SKM-1 (cell line): ENCODE data around the gene TERT.
"Not testable (repeated sequence)": the region's sequence is repeated elsewhere in the genome, so short reads cannot be mapped to it uniquely, and the experiment has no call there.

ENCODE experiments used
- DNase-seq: peaks from one replicate; lab custom pipeline; 2025; ENCODE audit not compliant: unreplicated experiment; lab: John Stamatoyannopoulos, UW

The TERT gene

DNA sequence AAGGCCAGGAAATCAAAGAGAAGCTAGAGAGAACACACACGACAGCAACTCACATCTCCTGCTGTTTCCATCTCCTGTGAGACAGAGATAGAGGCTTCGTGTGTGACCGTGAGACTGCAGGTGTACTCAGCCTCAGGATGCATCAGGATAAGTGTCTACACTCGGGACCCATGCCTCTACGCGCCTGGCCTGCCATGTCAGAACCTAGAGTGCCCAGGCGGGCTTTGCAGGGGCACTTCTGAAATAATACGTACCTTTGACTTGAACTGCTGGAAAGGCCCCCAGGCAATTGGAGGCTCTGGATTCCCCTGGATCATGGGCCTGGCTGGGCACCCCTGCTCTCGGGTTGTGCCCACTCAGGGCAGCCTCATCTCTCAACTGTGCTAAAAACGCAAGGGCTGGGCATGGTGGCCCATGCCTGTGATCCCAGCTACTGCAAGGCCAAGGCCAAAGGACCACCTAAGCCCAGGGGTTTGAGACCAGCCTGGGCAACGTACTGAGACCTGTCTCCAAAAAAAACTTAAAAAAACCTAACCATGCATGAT, 37.1 kb upstream of the TERT start:
- DNase-seq, result no peak

DNA sequence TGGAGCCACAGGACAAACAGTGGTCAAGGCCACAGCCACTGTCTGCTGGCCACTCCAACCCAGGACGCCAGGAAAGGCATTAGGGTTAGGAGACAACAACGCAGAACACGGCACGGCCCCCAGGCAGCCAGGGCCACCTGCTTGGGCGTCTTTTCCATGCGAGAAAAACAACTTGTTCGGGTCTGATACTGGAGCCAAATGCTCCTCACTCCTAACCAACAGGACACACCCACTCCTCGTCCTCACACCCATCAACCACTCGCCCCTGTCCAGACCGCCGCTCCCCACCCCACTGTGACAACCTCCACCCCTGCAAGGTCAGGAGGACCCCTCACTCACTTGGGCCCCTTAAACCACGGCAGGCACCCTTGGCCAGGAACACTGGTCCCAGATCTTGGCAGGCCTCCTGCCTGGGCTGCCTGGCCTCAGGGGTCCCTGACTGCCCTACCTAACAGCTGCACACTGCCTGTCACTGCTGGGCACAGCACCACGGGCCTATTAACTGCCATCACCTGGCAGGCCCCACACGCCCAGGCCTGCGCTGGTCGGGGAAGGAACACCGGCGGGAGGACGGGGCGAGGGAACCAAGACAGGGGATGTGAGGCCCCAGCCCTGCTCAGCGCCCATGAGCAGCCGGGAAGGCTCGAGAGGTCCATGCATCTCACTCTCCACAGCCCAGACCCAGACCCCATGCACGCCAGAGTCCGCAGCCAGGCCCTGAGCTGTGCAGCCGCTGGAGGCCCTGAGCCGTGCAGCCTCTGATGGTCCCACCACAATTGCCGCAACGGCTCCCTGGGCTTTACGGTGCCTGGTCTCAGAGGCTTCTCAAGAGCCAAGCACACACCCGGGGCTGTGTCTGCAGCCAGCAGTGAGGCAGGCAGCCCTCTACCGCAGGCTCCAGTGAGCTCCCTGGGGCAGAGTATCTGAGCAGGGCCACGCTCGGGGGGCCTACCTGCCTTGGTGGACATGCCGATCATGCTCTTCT, 36.3 kb upstream of the TERT start:
- DNase-seq, result no peak

DNA sequence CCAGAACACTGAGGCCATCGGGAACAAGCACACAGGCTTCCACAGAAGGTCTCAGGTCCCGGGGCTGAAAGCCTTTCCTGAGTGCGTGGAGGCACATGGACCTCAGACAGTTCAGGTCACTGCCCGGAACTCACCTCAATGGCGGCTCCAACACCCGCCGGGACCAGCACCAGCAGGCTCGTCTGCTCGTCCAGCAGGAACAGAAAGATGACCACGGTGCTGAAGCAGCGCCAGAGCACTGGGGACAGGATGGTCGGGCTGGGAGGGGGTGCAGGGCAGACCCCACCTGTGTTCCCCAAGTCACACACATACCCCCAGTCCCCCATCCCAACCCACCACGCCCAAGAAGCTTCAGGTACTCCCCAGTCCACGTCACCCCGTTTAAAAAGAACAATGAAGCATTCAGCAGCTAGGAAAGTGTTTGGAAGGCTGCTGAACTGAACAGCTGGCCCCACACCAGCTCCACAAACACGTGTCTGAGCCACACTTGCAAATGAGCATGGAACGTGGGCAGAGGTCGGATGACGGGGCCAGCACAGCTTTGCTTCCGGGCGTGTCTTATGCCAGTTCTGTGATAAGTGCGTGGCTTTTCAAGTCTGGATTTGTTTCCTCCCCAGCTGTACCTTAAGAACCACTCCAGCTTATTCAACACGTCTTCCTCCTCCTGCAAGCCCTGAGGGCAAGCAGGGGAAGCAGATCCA, 35.4 kb upstream of the TERT start:
- no peak for DNase-seq

DNA sequence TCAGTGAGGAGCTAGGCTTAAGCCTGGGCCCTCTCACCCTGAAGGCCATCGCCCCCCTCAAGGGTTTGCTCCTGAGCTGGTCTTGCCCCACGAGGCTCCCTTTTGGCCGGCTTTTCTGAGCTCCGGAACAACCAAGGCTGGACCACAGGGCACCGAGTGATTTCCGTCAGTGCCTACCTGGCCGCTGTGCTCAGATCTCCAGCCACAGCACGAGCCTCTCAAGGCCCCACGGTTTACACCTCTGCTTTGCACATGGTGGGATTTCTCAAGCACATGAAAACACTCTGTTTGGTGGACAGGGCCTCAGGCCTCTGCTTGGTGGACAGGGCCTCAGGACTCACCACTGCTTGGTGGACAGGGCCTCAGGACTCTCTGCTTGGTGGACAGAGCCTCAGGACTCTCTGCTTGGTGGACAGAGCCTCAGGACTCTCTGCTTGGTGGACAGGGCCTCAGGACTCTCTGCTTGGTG, 34.3 kb upstream of the TERT start:
- DNase-seq, result no peak

DNA sequence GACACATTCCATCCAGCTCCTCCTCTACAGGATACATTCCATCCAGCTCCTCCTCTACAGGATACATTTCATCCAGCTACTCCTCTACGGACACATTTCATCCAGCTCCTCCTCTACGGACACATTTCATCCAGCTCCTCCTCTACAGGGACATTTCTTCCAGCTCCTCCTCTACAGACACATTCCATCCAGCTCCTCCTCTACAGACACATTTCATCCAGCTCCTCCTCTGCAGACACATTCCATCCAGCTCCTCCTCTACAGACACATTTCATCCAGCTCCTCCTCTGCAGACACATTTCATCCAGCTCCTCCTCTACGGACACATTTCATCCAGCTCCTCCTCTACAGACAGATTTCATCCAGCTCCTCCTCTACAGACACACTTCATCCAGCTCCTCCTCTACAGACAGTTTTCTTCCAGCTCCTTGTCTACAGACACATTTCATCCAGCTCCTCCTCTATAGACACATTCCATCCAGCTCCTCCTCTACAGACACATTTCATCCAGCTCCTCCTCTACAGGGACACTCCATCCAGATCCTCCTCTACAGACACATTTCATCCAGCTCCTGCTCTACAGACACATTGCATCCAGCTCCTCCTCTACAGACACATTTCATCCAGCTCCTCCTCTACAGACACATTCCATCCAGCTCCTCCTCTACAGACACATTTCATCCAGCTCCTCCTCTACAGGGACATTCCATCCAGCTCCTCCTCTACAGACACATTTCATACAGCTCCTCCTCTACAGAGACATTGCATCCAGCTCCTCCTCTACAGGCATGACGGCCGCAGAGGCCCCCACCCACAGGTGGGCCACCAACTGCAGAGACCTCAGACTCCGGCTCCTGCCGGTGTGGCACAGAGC, 33.6 kb upstream of the TERT start:
- DNase-seq, result not testable (repeated sequence)

DNA sequence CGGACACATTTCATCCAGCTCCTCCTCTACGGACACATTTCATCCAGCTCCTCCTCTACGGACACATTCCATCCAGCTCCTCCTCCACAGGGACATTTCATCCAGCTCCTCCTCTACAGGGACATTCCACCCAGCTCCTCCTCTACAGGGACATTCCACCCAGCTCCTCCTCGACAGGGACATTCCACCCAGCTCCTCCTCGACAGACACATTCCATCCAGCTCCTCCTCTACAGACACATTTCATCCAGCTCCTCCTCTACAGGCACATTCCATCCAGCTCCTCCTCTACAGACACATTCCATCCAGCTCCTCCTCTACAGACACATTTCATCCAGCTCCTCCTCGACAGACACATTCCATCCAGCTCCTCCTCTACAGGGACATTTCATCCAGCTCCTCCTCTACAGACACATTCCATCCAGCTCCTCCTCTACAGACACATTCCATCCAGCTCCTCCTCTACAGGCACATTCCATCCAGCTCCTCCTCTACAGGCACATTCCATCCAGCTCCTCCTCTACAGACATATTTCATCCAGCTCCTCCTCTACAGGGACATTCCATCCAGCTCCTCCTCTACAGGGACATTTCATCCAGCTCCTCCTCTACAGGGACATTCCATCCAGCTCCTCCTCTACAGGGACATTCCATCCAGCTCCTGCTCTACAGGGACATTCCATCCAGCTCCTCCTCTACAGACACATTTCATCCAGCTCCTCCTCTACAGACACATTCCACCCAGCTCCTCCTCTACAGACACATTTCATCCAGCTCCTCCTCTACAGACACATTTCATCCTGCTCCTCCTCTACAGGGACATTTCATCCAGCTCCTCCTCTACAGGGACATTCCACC, 32.3 kb upstream of the TERT start:
- not testable (repeated sequence) for DNase-seq

DNA sequence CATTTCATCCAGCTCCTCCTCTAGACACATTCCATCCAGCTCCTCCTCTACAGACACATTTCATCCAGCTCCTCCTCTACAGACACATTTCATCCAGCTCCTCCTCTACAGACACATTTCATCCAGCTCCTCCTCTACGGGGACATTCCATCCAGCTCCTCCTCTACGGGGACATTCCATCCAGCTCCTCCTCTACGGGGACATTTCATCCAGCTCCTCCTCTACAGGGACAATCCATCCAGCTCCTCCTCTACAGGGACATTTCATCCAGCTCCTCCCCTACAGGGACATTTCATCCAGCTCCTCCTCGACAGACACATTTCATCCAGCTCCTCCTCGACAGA, 31.6 kb upstream of the TERT start:
- not testable (repeated sequence) for DNase-seq

DNA sequence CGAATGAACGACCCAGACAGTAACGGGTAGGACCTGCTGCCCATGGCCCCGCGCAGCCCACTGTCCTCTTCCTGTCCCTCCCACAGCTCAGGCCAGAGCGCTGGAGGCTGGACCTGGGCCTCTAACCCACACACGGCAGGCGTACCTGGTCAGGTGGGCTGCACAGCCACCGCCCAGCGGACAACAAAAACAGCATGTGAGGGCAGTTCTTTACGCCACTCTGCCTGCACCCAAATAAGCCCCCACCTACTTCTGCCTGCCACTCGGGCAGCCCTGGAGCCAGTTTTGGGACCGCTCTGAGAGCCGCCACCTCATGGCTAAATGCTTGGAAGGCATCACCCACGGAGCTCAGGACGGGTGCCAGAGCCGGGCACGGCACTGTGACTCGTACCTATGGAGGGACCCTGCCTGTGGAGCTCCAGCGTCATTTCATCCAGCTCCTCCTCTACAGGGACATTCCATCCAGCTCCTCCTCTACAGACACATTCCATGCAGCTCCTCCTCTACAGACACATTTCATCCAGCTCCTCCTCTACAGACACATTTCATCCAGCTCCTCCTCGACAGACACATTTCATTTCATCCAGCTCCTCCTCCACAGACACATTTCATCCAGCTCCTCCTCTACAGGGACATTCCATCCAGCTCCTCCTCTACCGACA, 31.1 kb upstream of the TERT start:
- no peak for DNase-seq

DNA sequence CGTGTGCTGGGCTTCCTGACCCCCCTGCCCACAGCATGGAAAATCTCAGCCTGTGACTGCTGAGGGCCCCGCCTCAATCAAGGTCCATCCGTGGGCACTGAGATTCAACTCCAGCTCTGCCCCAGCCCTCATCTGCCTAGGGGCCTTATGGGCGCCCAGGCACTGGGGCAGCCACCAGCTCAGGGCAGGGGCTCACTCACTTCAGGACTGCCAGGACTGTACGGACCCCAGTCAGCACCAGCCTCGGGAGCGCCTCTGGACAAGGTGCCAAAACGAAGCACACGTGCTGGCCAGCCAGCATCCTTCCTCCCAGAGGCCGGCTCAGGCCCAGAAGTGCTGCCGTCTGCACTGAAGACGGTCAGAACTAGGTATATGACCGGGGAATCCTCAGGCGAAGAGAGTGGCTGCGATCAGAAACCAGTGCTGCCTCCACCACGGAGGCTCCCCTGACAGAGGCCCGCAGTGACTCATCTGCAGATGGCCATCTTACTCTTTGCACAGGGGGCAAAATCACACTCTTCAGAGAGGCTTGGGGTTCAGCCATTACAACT, 30.4 kb upstream of the TERT start:
- DNase-seq, result no peak

DNA sequence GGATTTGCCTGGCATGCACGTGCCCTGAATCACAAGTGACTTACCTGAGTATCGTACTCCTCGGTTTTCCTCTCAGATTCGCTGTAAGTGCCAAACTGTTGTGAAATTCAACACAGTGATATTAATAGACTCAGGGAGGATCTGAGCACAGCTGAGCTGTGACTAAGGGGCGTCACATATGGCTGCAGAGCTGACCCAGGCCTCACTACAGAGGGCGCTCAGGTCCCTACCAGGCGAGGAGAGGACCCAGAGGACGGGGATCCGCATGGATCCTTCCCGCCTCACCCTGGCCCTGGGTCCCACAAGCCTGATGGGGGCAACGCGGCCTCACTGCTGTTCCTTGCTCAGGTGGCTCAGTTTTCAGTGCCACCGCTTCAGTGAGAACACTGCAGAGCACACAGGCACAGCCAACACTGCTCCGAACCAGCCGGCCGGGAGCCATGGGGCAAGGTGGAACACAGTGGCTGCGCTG, 29.9 kb upstream of the TERT start:
- DNase-seq, result no peak

DNA sequence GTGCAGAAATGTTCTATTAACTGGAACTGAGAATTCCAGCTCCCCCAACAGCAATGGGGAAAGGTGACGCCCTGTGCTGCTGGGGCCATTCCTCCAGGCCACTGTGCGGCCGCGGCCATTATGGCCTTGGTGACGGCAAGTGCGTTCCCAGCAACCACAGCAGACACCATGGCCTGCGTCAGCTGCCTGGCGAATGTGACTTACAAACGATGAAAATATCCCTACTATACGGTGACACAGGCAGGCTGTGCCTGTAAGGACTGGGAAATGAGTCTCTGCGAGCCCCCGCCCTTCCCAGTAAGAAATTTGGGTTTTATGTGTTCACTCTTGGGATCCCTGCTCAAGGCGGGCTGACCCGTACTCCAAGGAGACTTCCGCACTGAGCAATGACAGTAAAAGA, 29.4 kb upstream of the TERT start:
- DNase-seq, result no peak

DNA sequence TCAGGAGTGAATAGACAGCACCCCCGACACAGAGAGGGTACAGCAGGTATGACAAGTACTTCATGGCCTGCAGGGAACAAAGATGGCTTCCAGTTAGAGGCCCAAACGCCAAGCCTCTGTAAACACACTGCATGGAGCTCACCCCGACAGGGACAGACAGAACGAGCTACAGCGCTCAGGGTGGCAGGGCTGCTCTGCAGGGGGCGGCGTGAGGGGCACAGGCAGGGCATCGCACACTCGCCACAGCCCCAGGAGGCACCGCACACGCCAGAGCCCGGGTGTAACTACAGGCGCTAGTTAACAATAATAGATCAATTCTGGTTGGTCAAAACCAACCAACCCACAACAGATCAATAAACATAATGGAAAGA, 28.9 kb upstream of the TERT start:
- no peak for DNase-seq

DNA sequence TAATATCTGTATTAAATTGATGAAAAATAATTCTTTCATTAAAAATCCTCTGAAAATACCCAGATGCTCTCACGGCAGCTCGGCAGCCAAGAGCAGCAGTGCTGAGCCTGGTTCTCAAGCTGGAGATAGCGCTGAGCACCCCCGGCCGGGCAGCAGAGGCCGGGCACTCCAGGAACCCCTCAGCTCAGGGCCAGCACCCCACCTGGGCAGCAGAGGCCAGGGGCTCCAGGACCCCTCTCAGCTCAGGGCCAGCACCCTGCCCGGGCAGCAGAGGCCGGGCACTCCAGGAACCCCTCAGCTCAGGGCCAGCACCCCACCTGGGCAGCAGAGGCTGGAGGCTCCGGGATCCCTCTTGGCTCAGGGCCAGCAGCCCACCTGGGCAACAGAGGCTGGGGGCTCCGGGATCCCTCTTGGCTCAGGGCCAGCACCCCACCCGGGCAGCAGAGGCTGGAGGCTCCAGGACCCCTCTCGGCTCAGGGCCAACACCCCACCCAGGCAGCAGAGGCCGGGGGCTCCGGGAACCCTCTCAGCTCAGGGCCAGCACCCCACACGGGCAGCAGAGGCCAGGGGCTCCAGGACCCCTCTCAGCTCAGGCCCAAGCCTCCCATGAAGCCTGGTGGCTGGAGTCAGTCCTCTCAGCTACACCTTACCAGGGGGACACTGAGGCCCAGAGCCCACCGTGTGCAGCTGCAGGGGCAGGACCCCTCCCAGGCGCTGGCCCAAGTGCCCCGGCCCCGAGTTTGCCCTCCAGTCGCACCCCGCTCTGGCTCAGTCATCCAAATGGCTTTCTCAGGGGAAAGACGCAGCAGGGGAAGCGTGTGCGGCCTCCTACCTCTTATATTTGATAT, 28.3 kb upstream of the TERT start:
- no peak for DNase-seq

DNA sequence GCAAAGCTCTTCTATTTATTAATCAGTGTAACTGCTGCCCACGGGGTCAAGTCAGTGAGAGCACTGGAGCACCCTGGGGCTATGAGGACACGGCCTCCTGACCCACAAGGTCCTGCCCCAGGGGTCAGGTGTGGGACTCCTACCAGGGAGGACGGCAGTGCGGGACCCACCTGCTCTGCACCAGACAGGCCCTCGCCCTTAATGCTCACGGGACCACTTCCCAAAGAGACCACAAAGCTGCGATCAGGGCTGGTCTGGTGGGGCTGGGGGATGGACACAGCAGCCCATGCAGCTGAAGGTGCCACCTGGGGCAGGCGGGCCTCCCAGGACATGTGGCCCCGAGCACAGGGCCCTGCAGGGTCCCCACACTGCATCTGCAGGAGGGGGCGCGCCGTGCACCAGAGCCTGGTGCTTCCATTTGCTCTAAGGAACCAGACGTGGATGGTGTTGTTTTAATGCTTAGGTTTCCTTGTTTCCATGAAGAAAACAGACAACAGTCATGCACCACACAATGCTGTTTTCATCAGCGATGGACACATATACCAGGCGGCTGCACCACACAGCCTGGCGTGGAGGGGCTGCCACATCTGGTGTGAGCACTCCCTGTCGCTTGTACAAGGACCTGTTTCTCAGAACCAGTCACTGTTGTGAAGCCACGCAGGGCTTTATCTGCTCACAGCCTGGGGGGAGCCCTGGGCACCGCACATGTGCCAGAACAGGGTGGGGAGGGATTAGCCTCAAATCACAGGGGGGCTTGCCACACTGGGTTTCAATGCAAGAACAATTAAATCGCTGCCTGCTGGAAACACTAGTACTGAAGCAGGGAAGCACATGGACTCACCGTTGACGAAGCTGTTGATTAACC, 27.4 kb upstream of the TERT start:
- no peak for DNase-seq

DNA sequence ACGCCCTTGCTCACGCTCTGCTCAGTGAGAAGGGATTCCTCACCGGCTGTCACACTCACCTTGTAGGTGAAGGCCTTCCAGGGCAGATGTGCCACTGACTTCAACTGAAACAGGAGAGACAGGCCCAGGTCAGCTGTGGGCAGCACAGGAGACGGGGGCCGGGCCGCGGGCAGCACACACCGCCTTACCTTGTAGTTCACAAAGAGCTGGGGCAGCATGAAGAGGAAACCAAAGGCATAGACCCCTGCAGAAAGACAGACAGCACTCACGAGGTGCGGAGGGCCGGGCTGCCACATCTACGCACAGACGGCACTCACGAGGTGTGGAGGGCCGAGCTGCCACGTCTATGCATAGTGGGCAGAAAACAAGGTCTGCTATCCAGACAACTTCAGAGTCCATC, 26.7 kb upstream of the TERT start:
- no peak for DNase-seq

DNA sequence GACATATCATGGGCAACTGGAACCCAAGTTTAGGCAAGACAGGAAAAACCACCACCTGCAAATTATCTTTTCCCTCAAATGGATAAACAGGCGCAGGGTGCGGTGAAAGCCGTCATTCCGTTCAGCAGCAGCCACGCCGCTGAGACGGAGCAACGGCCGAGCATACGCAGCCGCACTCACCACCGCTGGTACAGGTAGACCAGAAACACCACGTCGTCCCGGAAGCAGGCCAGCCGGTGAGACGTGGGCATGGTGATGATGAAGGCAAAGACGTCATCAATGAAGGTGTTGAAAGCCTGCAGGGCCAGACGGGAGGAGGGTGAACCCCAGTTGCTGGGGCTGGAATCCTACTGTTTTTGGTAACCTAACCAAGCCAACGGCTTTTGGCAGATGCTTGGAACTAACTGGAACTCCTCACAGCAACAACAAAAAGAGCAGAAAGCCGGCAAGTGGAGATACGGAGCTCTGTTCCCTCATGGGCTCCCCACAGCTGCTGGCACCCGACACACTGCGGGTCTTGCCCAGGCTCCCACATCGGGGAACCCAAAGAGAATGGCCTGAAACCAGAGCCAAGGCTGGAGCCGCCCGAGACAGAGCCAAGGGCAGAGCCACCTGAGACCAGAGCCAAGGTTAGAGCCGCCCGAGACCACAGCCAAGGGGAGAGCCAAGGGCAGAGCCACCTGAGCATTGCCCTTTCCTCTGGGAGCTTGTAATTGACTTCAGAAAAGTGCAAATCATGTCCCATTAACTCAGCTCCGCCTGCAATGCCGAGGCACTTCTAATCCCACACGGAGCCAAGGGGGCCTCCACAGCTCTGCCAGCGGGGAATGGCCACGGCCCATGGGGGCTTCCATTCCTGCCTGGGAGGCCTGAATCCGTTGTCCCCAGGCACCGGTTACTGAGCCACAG, 25.8 kb upstream of the TERT start:
- no peak for DNase-seq
